ENCODE measurements around the gene TMEM117.

TMEM117 gene

DNA sequence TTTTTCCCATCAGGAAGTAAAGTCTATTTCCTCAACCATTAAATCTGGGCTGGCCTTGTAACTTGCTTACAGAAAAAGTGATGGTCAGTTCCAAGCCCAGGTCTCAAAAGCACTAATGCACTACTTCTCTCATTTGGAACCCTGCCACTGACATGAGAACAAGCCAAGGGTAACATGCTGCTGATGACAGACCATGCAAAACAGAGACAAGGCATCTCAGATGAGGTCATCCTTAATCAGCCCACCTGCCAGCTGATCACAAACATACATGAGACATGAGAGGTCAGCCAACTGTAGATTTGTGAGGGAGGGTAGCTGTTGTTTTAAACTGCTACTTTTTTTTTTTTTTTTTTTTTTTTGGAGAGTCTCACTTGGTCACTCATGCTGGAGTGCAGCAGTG, 45.9 kb upstream of the TMEM117 start (continued):
- TF ChIP-seq, protein P1, sequence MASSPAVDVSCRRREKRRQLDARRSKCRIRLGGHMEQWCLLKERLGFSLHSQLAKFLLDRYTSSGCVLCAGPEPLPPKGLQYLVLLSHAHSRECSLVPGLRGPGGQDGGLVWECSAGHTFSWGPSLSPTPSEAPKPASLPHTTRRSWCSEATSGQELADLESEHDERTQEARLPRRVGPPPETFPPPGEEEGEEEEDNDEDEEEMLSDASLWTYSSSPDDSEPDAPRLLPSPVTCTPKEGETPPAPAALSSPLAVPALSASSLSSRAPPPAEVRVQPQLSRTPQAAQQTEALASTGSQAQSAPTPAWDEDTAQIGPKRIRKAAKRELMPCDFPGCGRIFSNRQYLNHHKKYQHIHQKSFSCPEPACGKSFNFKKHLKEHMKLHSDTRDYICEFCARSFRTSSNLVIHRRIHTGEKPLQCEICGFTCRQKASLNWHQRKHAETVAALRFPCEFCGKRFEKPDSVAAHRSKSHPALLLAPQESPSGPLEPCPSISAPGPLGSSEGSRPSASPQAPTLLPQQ (tag by site-specific recombination; IDR thresholded peaks at IDR 0.05): peak; percentile 48; the same call in 1 of the 2 replicates
- TF ChIP-seq HOXA7 (CRISPR knock-in tag; IDR thresholded peaks at IDR 0.05; ENCODE audit: borderline replicate concordance) (no peak), MEIS1 (CRISPR knock-in tag; IDR thresholded peaks at IDR 0.05; ENCODE audit: borderline replicate concordance) (no peak), SP3 (tag by site-specific recombination; IDR thresholded peaks at IDR 0.05) (no peak), ZNF416 (tag by site-specific recombination; IDR thresholded peaks at IDR 0.05) (no peak), ZNF404 (tag by site-specific recombination; IDR thresholded peaks at IDR 0.05) (no peak), ZNF660 (tag by site-specific recombination; IDR thresholded peaks at IDR 0.05) (0 out of 2 replicates have a peak, but pooled peaks have one; percentile 13), ZNF629 (tag by site-specific recombination; IDR thresholded peaks at IDR 0.05) (peak; percentile 49; the same call in 1 of the 2 replicates), ZNF600 (tag by site-specific recombination; IDR thresholded peaks at IDR 0.05) (no peak), HOXC10 (CRISPR knock-in tag; IDR thresholded peaks at IDR 0.05) (no peak), KLF1 (tag by site-specific recombination; IDR thresholded peaks at IDR 0.05) (no peak), ZFHX2 (tag by site-specific recombination; conservative IDR thresholded peaks at IDR 0.05) (peak; percentile 39; the same call in 1 of the 2 replicates), ZNF785 (tag by site-specific recombination; IDR thresholded peaks at IDR 0.05) (no peak), PRDM1 (tag by site-specific recombination; IDR thresholded peaks at IDR 0.05) (no peak), SCRT2 (tag by site-specific recombination; IDR thresholded peaks at IDR 0.05) (peak; percentile 88), SALL2 (tag by site-specific recombination; IDR thresholded peaks at IDR 0.05; ENCODE audit: borderline replicate concordance) (no peak), SCRT1 (tag by site-specific recombination; IDR thresholded peaks at IDR 0.05; ENCODE audit: borderline replicate concordance) (no peak), ZBTB17 (tag by site-specific recombination; IDR thresholded peaks at IDR 0.05) (peak; percentile 73), ZIC2 (tag by site-specific recombination; IDR thresholded peaks at IDR 0.05) (no peak), ZNF423 (tag by site-specific recombination; IDR thresholded peaks at IDR 0.05) (no peak), GFI1B (tag by site-specific recombination; IDR thresholded peaks at IDR 0.05) (no peak), ZNF114 (tag by site-specific recombination; IDR thresholded peaks at IDR 0.05) (no peak), ZNF133 (tag by site-specific recombination; IDR thresholded peaks at IDR 0.05) (no peak)
- TF ChIP-seq, protein P2, sequence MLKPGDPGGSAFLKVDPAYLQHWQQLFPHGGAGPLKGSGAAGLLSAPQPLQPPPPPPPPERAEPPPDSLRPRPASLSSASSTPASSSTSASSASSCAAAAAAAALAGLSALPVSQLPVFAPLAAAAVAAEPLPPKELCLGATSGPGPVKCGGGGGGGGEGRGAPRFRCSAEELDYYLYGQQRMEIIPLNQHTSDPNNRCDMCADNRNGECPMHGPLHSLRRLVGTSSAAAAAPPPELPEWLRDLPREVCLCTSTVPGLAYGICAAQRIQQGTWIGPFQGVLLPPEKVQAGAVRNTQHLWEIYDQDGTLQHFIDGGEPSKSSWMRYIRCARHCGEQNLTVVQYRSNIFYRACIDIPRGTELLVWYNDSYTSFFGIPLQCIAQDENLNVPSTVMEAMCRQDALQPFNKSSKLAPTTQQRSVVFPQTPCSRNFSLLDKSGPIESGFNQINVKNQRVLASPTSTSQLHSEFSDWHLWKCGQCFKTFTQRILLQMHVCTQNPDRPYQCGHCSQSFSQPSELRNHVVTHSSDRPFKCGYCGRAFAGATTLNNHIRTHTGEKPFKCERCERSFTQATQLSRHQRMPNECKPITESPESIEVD (tag by site-specific recombination; IDR thresholded peaks at IDR 0.05): no peak
- TF ChIP-seq, protein P3, sequence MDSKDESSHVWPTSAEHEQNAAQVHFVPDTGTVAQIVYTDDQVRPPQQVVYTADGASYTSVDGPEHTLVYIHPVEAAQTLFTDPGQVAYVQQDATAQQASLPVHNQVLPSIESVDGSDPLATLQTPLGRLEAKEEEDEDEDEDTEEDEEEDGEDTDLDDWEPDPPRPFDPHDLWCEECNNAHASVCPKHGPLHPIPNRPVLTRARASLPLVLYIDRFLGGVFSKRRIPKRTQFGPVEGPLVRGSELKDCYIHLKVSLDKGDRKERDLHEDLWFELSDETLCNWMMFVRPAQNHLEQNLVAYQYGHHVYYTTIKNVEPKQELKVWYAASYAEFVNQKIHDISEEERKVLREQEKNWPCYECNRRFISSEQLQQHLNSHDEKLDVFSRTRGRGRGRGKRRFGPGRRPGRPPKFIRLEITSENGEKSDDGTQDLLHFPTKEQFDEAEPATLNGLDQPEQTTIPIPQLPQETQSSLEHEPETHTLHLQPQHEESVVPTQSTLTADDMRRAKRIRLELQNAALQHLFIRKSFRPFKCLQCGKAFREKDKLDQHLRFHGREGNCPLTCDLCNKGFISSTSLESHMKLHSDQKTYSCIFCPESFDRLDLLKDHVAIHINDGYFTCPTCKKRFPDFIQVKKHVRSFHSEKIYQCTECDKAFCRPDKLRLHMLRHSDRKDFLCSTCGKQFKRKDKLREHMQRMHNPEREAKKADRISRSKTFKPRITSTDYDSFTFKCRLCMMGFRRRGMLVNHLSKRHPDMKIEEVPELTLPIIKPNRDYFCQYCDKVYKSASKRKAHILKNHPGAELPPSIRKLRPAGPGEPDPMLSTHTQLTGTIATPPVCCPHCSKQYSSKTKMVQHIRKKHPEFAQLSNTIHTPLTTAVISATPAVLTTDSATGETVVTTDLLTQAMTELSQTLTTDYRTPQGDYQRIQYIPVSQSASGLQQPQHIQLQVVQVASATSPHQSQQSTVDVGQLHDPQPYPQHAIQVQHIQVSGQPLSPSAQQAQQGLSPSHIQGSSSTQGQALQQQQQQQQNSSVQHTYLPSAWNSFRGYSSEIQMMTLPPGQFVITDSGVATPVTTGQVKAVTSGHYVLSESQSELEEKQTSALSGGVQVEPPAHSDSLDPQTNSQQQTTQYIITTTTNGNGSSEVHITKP (tag by site-specific recombination; IDR thresholded peaks at IDR 0.05): no peak
- TF ChIP-seq, protein P4, sequence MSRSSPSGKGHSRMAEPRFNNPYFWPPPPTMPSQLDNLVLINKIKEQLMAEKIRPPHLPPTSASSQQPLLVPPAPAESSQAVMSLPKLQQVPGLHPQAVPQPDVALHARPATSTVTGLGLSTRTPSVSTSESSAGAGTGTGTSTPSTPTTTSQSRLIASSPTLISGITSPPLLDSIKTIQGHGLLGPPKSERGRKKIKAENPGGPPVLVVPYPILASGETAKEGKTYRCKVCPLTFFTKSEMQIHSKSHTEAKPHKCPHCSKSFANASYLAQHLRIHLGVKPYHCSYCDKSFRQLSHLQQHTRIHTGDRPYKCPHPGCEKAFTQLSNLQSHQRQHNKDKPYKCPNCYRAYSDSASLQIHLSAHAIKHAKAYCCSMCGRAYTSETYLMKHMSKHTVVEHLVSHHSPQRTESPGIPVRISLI (tag by site-specific recombination; IDR thresholded peaks at IDR 0.05): peak; percentile 89; the same call in 1 of the 2 replicates
- TF ChIP-seq, protein P5, sequence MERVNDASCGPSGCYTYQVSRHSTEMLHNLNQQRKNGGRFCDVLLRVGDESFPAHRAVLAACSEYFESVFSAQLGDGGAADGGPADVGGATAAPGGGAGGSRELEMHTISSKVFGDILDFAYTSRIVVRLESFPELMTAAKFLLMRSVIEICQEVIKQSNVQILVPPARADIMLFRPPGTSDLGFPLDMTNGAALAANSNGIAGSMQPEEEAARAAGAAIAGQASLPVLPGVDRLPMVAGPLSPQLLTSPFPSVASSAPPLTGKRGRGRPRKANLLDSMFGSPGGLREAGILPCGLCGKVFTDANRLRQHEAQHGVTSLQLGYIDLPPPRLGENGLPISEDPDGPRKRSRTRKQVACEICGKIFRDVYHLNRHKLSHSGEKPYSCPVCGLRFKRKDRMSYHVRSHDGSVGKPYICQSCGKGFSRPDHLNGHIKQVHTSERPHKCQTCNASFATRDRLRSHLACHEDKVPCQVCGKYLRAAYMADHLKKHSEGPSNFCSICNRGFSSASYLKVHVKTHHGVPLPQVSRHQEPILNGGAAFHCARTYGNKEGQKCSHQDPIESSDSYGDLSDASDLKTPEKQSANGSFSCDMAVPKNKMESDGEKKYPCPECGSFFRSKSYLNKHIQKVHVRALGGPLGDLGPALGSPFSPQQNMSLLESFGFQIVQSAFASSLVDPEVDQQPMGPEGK (tag by site-specific recombination; IDR thresholded peaks at IDR 0.05): peak; percentile 16; the same call in 1 of the 2 replicates
- TF ChIP-seq, protein P6, sequence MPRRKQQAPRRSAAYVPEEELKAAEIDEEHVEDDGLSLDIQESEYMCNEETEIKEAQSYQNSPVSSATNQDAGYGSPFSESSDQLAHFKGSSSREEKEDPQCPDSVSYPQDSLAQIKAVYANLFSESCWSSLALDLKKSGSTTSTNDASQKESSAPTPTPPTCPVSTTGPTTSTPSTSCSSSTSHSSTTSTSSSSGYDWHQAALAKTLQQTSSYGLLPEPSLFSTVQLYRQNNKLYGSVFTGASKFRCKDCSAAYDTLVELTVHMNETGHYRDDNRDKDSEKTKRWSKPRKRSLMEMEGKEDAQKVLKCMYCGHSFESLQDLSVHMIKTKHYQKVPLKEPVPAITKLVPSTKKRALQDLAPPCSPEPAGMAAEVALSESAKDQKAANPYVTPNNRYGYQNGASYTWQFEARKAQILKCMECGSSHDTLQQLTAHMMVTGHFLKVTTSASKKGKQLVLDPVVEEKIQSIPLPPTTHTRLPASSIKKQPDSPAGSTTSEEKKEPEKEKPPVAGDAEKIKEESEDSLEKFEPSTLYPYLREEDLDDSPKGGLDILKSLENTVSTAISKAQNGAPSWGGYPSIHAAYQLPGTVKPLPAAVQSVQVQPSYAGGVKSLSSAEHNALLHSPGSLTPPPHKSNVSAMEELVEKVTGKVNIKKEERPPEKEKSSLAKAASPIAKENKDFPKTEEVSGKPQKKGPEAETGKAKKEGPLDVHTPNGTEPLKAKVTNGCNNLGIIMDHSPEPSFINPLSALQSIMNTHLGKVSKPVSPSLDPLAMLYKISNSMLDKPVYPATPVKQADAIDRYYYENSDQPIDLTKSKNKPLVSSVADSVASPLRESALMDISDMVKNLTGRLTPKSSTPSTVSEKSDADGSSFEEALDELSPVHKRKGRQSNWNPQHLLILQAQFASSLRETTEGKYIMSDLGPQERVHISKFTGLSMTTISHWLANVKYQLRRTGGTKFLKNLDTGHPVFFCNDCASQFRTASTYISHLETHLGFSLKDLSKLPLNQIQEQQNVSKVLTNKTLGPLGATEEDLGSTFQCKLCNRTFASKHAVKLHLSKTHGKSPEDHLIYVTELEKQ (tag by site-specific recombination; IDR thresholded peaks at IDR 0.05; ENCODE audit: borderline replicate concordance): no peak
